Activated CD4-positive, alpha-beta T cell treated with anti-CD3 and anti-CD28 coated beads, Interleukin-10, Interleukin-2, amounts not matched to agents 100 ng/mL and 50 ng/mL, durations not matched to agents 16 hours and 8 hours (primary cell): ENCODE data around the gene ATP9A.
"Not testable (repeated sequence)": the region's sequence is repeated elsewhere in the genome, so short reads cannot be mapped to it uniquely, and the experiment has no call there.

Experiments used
- DNase-seq: peaks from one replicate; pipeline ENCODE4 v3.0.0-alpha.2; 2020

ATP9A gene

GRCh38 chr20:51796340-51796739 is 28.1 kb upstream of the ATP9A start:
- no peak for DNase-seq

- DNase-seq, result no peak
Observed at GRCh38 chr20:51792960-51793359, 24.8 kb upstream of the ATP9A start.

GRCh38 chr20:51791626-51792025 is 23.4 kb upstream of the ATP9A start:
- DNase-seq, result no peak

DNA sequence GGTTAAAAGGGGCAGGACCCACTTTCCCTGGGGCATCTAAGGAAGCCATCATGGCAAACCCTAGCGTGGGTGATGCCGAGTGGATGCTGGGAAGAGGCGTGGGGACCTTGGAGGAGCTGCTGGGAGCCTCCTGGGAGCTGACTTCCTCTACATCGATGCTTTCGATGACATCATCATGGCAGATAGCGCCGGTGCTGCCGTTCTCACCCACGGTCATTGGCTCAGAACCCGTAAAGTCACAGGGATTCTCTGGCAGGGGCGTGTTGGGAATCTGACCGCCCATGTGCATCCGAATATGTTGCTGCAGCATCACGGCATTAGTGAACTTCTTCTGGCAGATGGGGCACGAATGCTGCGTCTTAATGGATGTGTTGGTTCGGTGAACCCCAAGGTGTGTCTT is 22.1 kb upstream of the ATP9A start:
- no peak for DNase-seq

- DNase-seq, result no peak
Observed at GRCh38 chr20:51789434-51789833, 21.2 kb upstream of the ATP9A start.

DNA sequence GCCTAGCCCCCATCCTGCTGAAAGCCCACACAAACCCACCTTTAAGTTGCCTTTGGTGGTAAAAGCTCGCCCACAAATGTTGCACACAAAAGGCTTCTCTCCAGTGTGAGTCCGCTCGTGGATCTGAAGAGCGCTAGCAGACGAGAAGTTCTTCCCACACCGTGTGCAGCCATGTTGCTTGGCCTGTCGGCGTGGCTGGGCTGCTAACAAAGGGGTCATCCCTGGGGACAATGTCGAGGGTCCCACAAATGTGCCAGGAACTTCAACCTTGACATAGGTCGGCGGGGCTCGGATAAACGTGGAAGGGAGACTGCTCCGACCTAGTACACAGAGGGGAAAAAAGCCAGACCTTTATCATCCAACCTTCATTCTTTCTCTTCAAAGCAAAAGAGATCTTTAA is 20.6 kb upstream of the ATP9A start:
- DNase-seq, result no peak

- no peak for DNase-seq
Observed at GRCh38 chr20:51784299-51784698, 16.1 kb upstream of the ATP9A start.

DNA sequence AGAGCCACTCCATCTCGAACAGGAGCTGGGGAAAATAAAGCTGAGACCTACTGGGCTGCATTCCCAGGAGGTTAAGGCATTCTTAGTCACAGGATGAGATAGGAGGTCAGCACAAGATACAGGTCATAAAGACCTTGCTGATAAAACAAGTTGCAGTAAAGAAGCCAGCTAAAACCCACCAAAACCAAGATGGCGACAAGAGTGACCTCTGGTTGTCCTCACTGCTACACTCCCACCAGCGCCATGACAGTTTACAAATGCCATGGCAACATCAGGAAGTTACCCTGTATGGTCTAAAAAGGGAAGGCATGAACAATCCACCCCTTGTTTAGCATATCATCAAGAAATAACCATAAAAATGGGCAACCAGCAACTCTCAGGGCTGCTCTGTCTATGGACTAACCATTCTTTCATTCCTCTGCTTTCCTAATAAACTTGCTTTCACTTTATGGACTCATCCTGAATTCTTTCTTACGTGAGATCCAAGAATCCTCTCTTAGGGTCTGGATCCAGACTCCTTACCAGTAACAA is 10.1 kb upstream of the ATP9A start:
- DNase-seq, result not testable (repeated sequence)

GRCh38 chr20:51775241-51775640 is 7.1 kb upstream of the ATP9A start:
- DNase-seq, result no peak

GRCh38 chr20:51772236-51772635 is 4.0 kb upstream of the ATP9A start:
- DNase-seq, result no peak

GRCh38 chr20:51769976-51770615 is 1.9 kb upstream of the ATP9A start:
- DNase-seq, result no peak

DNA sequence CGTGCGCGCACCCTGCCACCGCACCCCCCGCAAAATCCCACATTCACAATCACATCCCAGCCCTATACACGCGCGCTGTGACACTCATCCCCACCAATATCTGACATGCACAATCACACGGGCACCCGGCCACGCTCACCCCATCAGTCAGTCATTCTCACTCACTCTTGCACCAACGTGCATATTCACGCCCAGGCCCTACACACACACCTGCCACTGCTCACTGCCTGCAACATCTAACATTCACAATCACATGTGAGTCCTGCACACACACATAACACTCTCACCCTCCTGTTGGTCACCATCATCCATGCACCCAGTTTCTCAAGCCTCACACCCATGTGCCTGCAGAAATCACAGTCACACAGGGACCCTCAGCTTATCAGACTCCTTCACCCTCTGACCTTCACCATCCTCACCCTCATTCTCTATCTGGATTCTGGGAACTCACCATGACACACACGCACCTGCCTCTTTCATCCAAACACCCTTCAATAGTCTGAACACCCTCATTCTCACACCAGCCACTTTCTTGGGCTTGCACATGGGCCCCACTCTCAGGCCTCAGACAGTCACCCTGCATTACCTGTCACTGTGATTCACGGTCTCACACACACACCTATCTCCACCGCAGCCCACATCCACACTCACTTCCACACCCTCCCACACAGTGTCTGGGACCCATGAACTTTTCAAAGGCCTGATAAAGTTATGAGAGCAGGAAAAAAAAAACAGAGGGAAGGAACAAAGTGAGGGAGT is 748 bp upstream of the ATP9A start:
- no peak for DNase-seq

GRCh38 chr20:51766994-51767866 is 960 bp downstream of the ATP9A start:
- DNase-seq, result peak; percentile 68

GRCh38 chr20:51765381-51765780 is 2.8 kb downstream of the ATP9A start:
- DNase-seq, result not testable (repeated sequence)

DNA sequence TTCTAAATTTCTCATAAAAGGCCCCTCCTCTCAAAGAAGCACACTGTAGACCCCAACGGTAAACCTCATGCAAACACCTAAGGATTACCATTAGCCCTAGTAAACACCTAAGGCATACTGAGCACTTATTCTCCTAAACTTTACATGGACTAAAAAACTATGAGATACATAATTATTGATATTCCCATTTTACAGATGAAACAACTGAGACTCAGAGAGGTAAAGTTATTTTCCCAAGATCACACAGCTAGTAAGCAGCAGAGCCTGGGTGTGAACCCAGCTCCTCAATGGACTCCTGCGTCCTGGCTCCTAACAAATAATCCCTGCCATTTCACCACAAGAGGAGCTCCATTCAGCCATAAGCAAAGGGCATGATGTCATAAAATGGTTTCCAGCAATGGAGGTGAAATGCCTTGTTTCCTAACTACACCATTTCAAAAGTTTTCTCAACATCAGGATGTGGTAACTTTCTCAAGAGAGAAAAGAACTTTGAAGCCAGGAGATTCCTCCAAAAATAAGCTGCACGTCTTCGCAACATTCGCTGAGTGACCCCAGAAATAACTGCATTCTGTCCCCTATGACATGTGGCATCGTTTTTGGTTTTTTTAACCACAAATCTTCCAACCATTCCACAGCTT is 4.1 kb downstream of the ATP9A start:
- no peak for DNase-seq

DNA sequence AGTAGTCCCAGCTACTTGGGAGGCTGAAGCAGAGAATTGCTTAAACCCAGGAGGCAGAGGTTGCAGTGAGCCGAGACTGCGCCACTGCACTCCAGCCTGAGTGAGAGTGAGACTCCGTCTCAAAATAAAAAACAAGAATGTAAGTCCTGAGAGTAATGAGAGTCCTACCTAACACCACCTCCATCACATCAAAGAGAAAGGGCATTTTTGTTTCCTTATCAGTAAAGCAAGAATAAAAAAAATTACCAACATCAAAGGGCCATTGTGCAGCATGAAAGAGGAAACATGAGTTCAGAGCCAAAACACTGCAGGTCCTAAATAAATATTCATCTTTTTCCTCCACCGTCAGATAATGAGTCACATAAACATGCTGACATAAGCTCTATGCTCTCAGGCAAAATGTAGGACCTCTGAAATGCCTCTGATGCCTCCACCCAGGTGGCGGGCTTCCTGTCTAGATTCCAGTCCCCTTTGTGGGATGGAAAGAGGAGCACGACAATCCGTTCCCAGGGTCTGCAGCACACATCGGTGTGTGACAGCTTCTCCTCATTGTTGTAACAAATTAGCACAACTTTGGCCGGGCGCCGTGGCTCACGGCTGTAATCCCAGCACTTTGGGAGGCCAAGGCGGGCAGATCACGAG is 7.2 kb downstream of the ATP9A start:
- no peak for DNase-seq

- no peak for DNase-seq
Observed at GRCh38 chr20:51759769-51760510, 8.2 kb downstream of the ATP9A start.

- no peak for DNase-seq
Observed at GRCh38 chr20:51758978-51759544, 9.1 kb downstream of the ATP9A start.

GRCh38 chr20:51757226-51757625 is 11.0 kb downstream of the ATP9A start:
- no peak for DNase-seq

- DNase-seq, result no peak
Observed at GRCh38 chr20:51756653-51757052, 11.5 kb downstream of the ATP9A start.

DNA sequence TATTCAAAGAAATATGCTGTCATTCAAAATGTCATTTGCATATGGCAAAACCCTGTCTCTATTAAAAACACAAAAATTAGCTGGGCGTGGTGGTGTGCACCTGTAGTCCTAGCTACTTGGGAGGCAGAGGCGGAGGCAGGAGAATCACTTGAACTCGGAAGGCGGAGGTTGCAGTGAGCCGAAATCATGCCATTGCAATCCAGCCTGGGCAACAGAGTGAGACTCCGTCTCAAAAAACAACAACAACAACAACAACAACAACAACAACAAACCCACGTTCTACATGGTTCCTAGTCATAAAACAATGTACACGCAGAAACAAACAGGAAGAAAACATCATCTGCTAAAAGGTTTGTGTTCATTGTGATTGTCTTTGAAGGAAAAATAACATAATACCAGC is 15.0 kb downstream of the ATP9A start:
- DNase-seq, result not testable (repeated sequence)
